Inflammatory macrophage treated with lipopolysaccharide for 1 hour (primary cell): ENCODE measurements around the gene PRMT7.

Source experiments
- DNase-seq, 2 donors: peaks; one replicate each; pipeline ENCODE4 v3.0.0-alpha.2; 2020 to 2022

The PRMT7 gene

GRCh38 chr16:68310774-68311511, at the start of gene PRMT7, which contains the start of gene SLC7A6OS:
Gene PRMT7, plus strand, starts transcription at chr16:68311019. Its CDS starts 4,961 bp downstream, at chr16:68315980.
Gene SLC7A6OS, minus strand, starts transcription at chr16:68310946. Its CDS starts 20 bp downstream, at chr16:68310926.
- peak; percentile 88 to 92 for DNase-seq

GRCh38 chr16:68263559-68264127, 47.2 kb upstream of the PRMT7 start:
- no peak for DNase-seq

- peak; percentile 81 to 92 for DNase-seq
Measured at GRCh38 chr16:68264128-68265077, 46.4 kb upstream of the PRMT7 start, which contains the start of gene SLC7A6. Gene SLC7A6, plus strand, starts transcription at chr16:68264526. Its CDS starts 10,201 bp downstream, at chr16:68274727.

- DNase-seq = peak; percentile 46 to 59
Measured at GRCh38 chr16:68265078-68265920, 45.5 kb upstream of the PRMT7 start.

GRCh38 chr16:68267612-68268405, 43.0 kb upstream of the PRMT7 start:
- no peak for DNase-seq

- DNase-seq = no peak
Measured at GRCh38 chr16:68269793-68270192, 41.0 kb upstream of the PRMT7 start.

GRCh38 chr16:68270353-68270752, 40.5 kb upstream of the PRMT7 start:
- no peak for DNase-seq

- DNase-seq = no peak
Measured at GRCh38 chr16:68272507-68273209, 38.2 kb upstream of the PRMT7 start.

- no peak for DNase-seq
Measured at GRCh38 chr16:68273459-68273858, 37.4 kb upstream of the PRMT7 start.

GRCh38 chr16:68273896-68274295, 36.9 kb upstream of the PRMT7 start:
- no peak for DNase-seq

GRCh38 chr16:68274441-68274840, 36.4 kb upstream of the PRMT7 start:
- DNase-seq = no peak

- no peak for DNase-seq
Measured at GRCh38 chr16:68275611-68276191, 35.1 kb upstream of the PRMT7 start.

- no peak for DNase-seq
Measured at GRCh38 chr16:68276223-68276622, 34.6 kb upstream of the PRMT7 start.

- DNase-seq = peak in 1 of 2 donors; percentile 33
Measured at GRCh38 chr16:68279726-68280558, 30.9 kb upstream of the PRMT7 start.

GRCh38 chr16:68281368-68282063, 29.3 kb upstream of the PRMT7 start:
- no peak for DNase-seq

GRCh38 chr16:68282064-68282452, 28.8 kb upstream of the PRMT7 start:
- no peak for DNase-seq

GRCh38 chr16:68283346-68283745, 27.5 kb upstream of the PRMT7 start:
- DNase-seq = peak in 1 of 2 donors; percentile 32

GRCh38 chr16:68283801-68284598, 26.8 kb upstream of the PRMT7 start:
- no peak for DNase-seq
